OCI-LY1 (cell line): ENCODE data around the gene EML4.

Source experiments
- H2AFZ ChIP-seq: fragments of 200-600 bp; sonication (generic), shearing (Covaris generic); 2 replicates; pipeline ENCODE4 v1.6.0; 2014; ENCODE audit warnings: antibody characterized with exemption, mild to moderate bottlenecking, low read length
- H3F3A ChIP-seq: fragments of 200-600 bp; sonication (generic), shearing (Covaris generic); 2 replicates; pipeline ENCODE4 v1.6.0; 2014; ENCODE audit warnings: mild to moderate bottlenecking, antibody characterized with exemption, low read length, moderate library complexity; ENCODE audit not compliant: insufficient read depth
- H3K27ac ChIP-seq: fragments of 200-600 bp; sonication (generic); 2 replicates; pipeline ENCODE4 v1.5.1; 2014; ENCODE audit warnings: low read length, mixed run types, mild to moderate bottlenecking, low read depth; ENCODE audit not compliant: poor library complexity, severe bottlenecking
- H3K27me3 ChIP-seq: fragments of 200-600 bp; sonication (generic); 2 replicates; pipeline ENCODE4 v1.6.0; 2014; ENCODE audit warnings: antibody characterized with exemption, mild to moderate bottlenecking, low read length, moderate library complexity; ENCODE audit not compliant: insufficient read depth
- H3K36me3 ChIP-seq: fragments of 200-600 bp; sonication (generic); 2 replicates; pipeline ENCODE4 v1.6.1; 2014; ENCODE audit warnings: mild to moderate bottlenecking, antibody characterized with exemption, low read length, moderate library complexity, mixed read lengths; ENCODE audit not compliant: insufficient read depth
- H3K4me1 ChIP-seq: fragments of 200-600 bp; sonication (generic); 2 replicates; pipeline ENCODE4 v1.5.1; 2014; ENCODE audit warnings: mild to moderate bottlenecking, low read length, moderate library complexity; ENCODE audit not compliant: insufficient read depth, severe bottlenecking
- H3K4me2 ChIP-seq: fragments of 200-600 bp; sonication (generic), shearing (Covaris generic); 2 replicates; pipeline ENCODE4 v1.6.1; 2014; ENCODE audit warnings: low read length
- H3K4me3 ChIP-seq: fragments of 200-600 bp; sonication (generic); 2 replicates; pipeline ENCODE4 v1.5.1; 2014; ENCODE audit warnings: low read length, low read depth, mild to moderate bottlenecking, mixed read lengths; ENCODE audit not compliant: poor library complexity, severe bottlenecking
- H3K79me2 ChIP-seq: fragments of 200-600 bp; shearing (Covaris generic); 2 replicates; pipeline ENCODE4 v1.6.1; 2016; ENCODE audit warnings: mixed run types, low read length, mixed read lengths; ENCODE audit not compliant: insufficient read depth
- H3K9ac ChIP-seq: fragments of 200-600 bp; sonication (generic), shearing (Covaris generic); 2 replicates; pipeline ENCODE4 v1.6.1; 2014; ENCODE audit warnings: mild to moderate bottlenecking, low read length, mixed read lengths
- H3K9me2 ChIP-seq: fragments of 200-600 bp; sonication (generic), shearing (Covaris generic); 2 replicates; pipeline ENCODE4 v1.6.1; 2014; ENCODE audit warnings: low read depth, mild to moderate bottlenecking, low read length, mixed read lengths
- H3K9me3 ChIP-seq: fragments of 200-600 bp; shearing (Covaris generic); 2 replicates; pipeline ENCODE4 v1.6.1; 2014; ENCODE audit warnings: low read length, mixed read lengths
- H4K20me1 ChIP-seq: fragments of 200-600 bp; sonication (generic), shearing (Covaris generic); 2 replicates; pipeline ENCODE4 v1.6.0; 2016; ENCODE audit warnings: mild to moderate bottlenecking, low read length; ENCODE audit not compliant: insufficient read depth
- CTCF ChIP-seq: fragments of 200-600 bp; sonication (generic), shearing (Covaris generic); IDR thresholded peaks from 2 replicates; pipeline ENCODE4 v1.5.1; 2017; ENCODE audit warnings: mild to moderate bottlenecking, antibody characterized with exemption, low read length, moderate library complexity, mixed read lengths
- EZH2 ChIP-seq: fragments of 200-600 bp; sonication (generic), shearing (Covaris generic); IDR thresholded peaks from 2 replicates; pipeline ENCODE4 v1.8.0; 2017; ENCODE audit warnings: borderline replicate concordance, mixed run types, mild to moderate bottlenecking, antibody characterized with exemption, low read length, moderate library complexity, mixed read lengths

EML4 gene

GRCh38 chr2:42164971-42165370, 4.2 kb upstream of the EML4 start:
- Histone ChIP-seq H3K79me2 (no peaks in the 10 kb centered on the region), H3K9me2 (no peaks in the 10 kb centered on the region), H3K27ac (no peak overlapping the region), H3K36me3 (no peaks in the 10 kb centered on the region), H3F3A (no peaks in the 10 kb centered on the region), H3K4me3 (no peak overlapping the region), H3K9ac (no peak overlapping the region), H2AFZ (no peak overlapping the region), H3K4me2 (no peak overlapping the region), H3K4me1 (peaks cover 8% of the 10 kb centered on the region), H3K9me3 (no peaks in the 10 kb centered on the region), H4K20me1 (no peaks in the 10 kb centered on the region), H3K27me3 (no peaks in the 10 kb centered on the region; the same call in none of the 2 replicates)
- no peak for TF ChIP-seq EZH2
- no peak for TF ChIP-seq CTCF

GRCh38 chr2:42167458-42167857, 1.7 kb upstream of the EML4 start:
- H3K9ac ChIP-seq, result no peak overlapping the region
- no peaks in the 10 kb centered on the region for H3K9me2 ChIP-seq
- no peak overlapping the region for H3K27ac ChIP-seq
- H3K27me3 ChIP-seq, result no peaks in the 10 kb centered on the region
- no peaks in the 10 kb centered on the region for H3K36me3 ChIP-seq
- no peak overlapping the region for H2AFZ ChIP-seq
- no peak overlapping the region for H3K4me2 ChIP-seq
- peaks cover 33% of the 10 kb centered on the region for H3K4me1 ChIP-seq
- no peaks in the 10 kb centered on the region; the same call in 1 of the 2 replicates for H4K20me1 ChIP-seq
- no peak overlapping the region for H3K4me3 ChIP-seq
- TF ChIP-seq EZH2, result no peak
- no peak for TF ChIP-seq CTCF
- no peaks in the 10 kb centered on the region for H3K9me3 ChIP-seq
- no peaks in the 10 kb centered on the region for H3F3A ChIP-seq
- 0 out of 2 replicates have a peak, but pooled peaks cover under 1% of the 10 kb centered on the region for H3K79me2 ChIP-seq

GRCh38 chr2:42168459-42169099, 574 bp upstream of the EML4 start:
- peaks cover 36% of the 10 kb centered on the region for H3K4me1 ChIP-seq
- no peaks in the 10 kb centered on the region for H3K9me3 ChIP-seq
- no peaks in the 10 kb centered on the region for H3K36me3 ChIP-seq
- no peaks in the 10 kb centered on the region; the same call in 1 of the 2 replicates for H4K20me1 ChIP-seq
- no peaks in the 10 kb centered on the region for H3F3A ChIP-seq
- peak overlapping the region; percentile 41 for H3K4me3 ChIP-seq
- 0 out of 2 replicates have a peak, but pooled peaks cover 3% of the 10 kb centered on the region for H3K79me2 ChIP-seq
- H2AFZ ChIP-seq, result peak overlapping the region; percentile 15; the same call in 1 of the 2 replicates
- no peak overlapping the region for H3K27ac ChIP-seq
- peak overlapping the region; percentile 54; the same call in 1 of the 2 replicates for H3K4me2 ChIP-seq
- no peaks in the 10 kb centered on the region for H3K27me3 ChIP-seq
- no peaks in the 10 kb centered on the region for H3K9me2 ChIP-seq
- H3K9ac ChIP-seq, result no peak overlapping the region
- no peak for TF ChIP-seq CTCF
- TF ChIP-seq EZH2, result no peak
